UCSD-AML1 (cell line): Measurements from ENCODE around the gene ADAT1.
"Not testable (repeated sequence)": the region's sequence is repeated elsewhere in the genome, so short reads cannot be mapped to it uniquely, and the experiment has no call there.

ENCODE experiments used
- DNase-seq: peaks from one replicate; lab custom pipeline; 2025; ENCODE audit not compliant: unreplicated experiment; lab: John Stamatoyannopoulos, UW

The ADAT1 gene

GRCh38 chr16:75620326-75621169, 2.5 kb downstream of the ADAT1 start:
- no peak for DNase-seq

GRCh38 chr16:75618780-75619179, 4.3 kb downstream of the ADAT1 start:
- DNase-seq, result no peak

- DNase-seq, result no peak
Observed at GRCh38 chr16:75617121-75617520, 6.0 kb downstream of the ADAT1 start.

- no peak for DNase-seq
Observed at GRCh38 chr16:75616521-75617010, 6.5 kb downstream of the ADAT1 start.

- no peak for DNase-seq
Observed at GRCh38 chr16:75615619-75616018, 7.5 kb downstream of the ADAT1 start.

- no peak for DNase-seq
Observed at GRCh38 chr16:75614066-75614897, 8.8 kb downstream of the ADAT1 start.

GRCh38 chr16:75606507-75606906, 16.6 kb downstream of the ADAT1 start:
- no peak for DNase-seq

- DNase-seq, result no peak
Observed at GRCh38 chr16:75603241-75603640, 19.8 kb downstream of the ADAT1 start.

- DNase-seq, result no peak
Observed at GRCh38 chr16:75599452-75600277, 23.4 kb downstream of the ADAT1 start.

GRCh38 chr16:75593825-75594820, 29.0 kb downstream of the ADAT1 start:
- no peak for DNase-seq

- no peak for DNase-seq
Observed at GRCh38 chr16:75593308-75593707, 29.8 kb downstream of the ADAT1 start.

- not testable (repeated sequence) for DNase-seq
Observed at GRCh38 chr16:75591927-75592326, 31.2 kb downstream of the ADAT1 start.

GRCh38 chr16:75590920-75591843, 31.9 kb downstream of the ADAT1 start:
- no peak for DNase-seq

GRCh38 chr16:75589306-75589705, 33.8 kb downstream of the ADAT1 start:
- no peak for DNase-seq

GRCh38 chr16:75588716-75589115, 34.4 kb downstream of the ADAT1 start:
- DNase-seq, result no peak

- DNase-seq, result no peak
Observed at GRCh38 chr16:75584108-75584507, 39.0 kb downstream of the ADAT1 start.

GRCh38 chr16:75579281-75579834, 43.7 kb downstream of the ADAT1 start:
- no peak for DNase-seq

GRCh38 chr16:75578725-75579124, 44.4 kb downstream of the ADAT1 start:
- DNase-seq, result no peak
